ENCODE data around the gene HOXC12.

Gene HOXC12

DNA sequence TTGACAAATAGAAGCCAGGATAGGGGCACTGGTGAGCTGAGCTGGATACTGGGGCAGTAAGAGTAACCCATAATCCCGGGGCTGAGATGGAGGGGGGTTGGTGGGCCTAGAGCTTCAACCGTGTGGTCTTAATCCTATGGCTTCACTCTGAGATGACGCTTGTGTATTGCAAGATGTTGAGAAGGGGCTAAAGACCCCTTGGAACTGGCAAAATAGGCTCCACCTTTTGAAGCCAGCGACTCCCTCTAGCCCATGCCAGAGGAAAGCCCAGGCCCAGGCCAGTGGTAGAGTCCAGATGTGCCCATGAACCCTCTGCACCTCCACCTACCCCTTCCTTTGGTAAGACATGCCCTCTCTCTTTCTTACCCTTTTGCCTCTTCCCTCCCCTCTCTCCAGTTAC lies 4.6 kb downstream of the HOXC12 start:
- Histone ChIP-seq H3K4me1 (ENCODE audit: control insufficient read depth in 1 of 2, insufficient read depth in 2 of 2, low read length in 2 of 2) (peaks cover 4 to 20% of the 10 kb centered on the region in 2 experiments), H2BK120ac (ENCODE audit: insufficient read depth, low read length, poor library complexity) (no peak overlapping the region), H3K36me3 (ENCODE audit: control insufficient read depth in 1 of 2, insufficient read depth in 2 of 2, low read length in 2 of 2) (no peaks in the 10 kb centered on the region), H2BK5ac (ENCODE audit: low read depth, low read length, poor library complexity) (no peak overlapping the region), H4K8ac (ENCODE audit: low read depth, low read length) (no peak overlapping the region), H3K9me3 (ENCODE audit: insufficient read depth, low read depth, low read length) (peaks cover 20% of the 10 kb centered on the region), H3K23ac (ENCODE audit: low read length) (no peak overlapping the region), H3K14ac (ENCODE audit: low read length) (no peak overlapping the region), H2BK12ac (ENCODE audit: low read length) (no peak overlapping the region), H3K4me2 (ENCODE audit: low read length) (no peak overlapping the region), H4K91ac (ENCODE audit: low read depth, low read length) (no peak overlapping the region), H3K27me3 (ENCODE audit: insufficient read depth, low read length) (peaks cover 92% of the 10 kb centered on the region), H3K79me2 (ENCODE audit: control insufficient read depth, insufficient read depth, low read length, poor library complexity) (no peaks in the 10 kb centered on the region), H4K12ac (ENCODE audit: low read depth, low read length) (no peak overlapping the region), H3K9ac (ENCODE audit: low read length) (no peak overlapping the region), H3K27ac (ENCODE audit: low read depth, low read length) (no peak overlapping the region), H3K4me3 (ENCODE audit: low read depth, low read length) (no peak overlapping the region), H2AK5ac (ENCODE audit: low read length) (no peak overlapping the region), H2AFZ (ENCODE audit: insufficient read depth, low read length, poor library complexity) (no peak overlapping the region), H3K79me1 (ENCODE audit: low read length) (peaks cover 2% of the 10 kb centered on the region), H3K18ac (ENCODE audit: low read length) (no peak overlapping the region), H3K4ac (ENCODE audit: low read depth, low read length) (no peak overlapping the region)
- WGBS (ENCODE audit: extremely low coverage, insufficient coverage, insufficient read length): no CpG with 5 or more reads among the region's 4 CpGs
- DNase-seq: no peak

GRCh38 chr12:53960187-53961024 lies 5.7 kb downstream of the HOXC12 start:
- Histone ChIP-seq H3K23ac (ENCODE audit: low read length) (no peak overlapping the region), H3K27me3 (ENCODE audit: insufficient read depth, low read length) (peaks cover 86% of the 10 kb centered on the region), H3K79me1 (ENCODE audit: low read length) (peaks cover 5% of the 10 kb centered on the region), H2AK5ac (ENCODE audit: low read length) (no peak overlapping the region), H2BK12ac (ENCODE audit: low read length) (no peak overlapping the region), H3K18ac (ENCODE audit: low read length) (no peak overlapping the region), H3K36me3 (ENCODE audit: control insufficient read depth in 1 of 2, insufficient read depth in 2 of 2, low read length in 2 of 2) (no peaks in the 10 kb centered on the region), H2BK5ac (ENCODE audit: low read depth, low read length, poor library complexity) (no peak overlapping the region), H4K8ac (ENCODE audit: low read depth, low read length) (no peak overlapping the region), H3K27ac (ENCODE audit: low read depth, low read length) (no peak overlapping the region), H3K9me3 (ENCODE audit: insufficient read depth, low read depth, low read length) (peaks cover 16% of the 10 kb centered on the region), H4K12ac (ENCODE audit: low read depth, low read length) (no peak overlapping the region), H3K14ac (ENCODE audit: low read length) (no peak overlapping the region), H3K4ac (ENCODE audit: low read depth, low read length) (no peak overlapping the region), H3K4me1 (ENCODE audit: control insufficient read depth in 1 of 2, insufficient read depth in 2 of 2, low read length in 2 of 2) (peaks cover 0 to 16% of the 10 kb centered on the region in 2 experiments), H3K9ac (ENCODE audit: low read length) (no peak overlapping the region), H3K4me3 (ENCODE audit: low read depth, low read length) (no peak overlapping the region), H4K91ac (ENCODE audit: low read depth, low read length) (no peak overlapping the region), H2BK120ac (ENCODE audit: insufficient read depth, low read length, poor library complexity) (no peak overlapping the region), H2AFZ (ENCODE audit: insufficient read depth, low read length, poor library complexity) (no peak overlapping the region), H3K79me2 (ENCODE audit: control insufficient read depth, insufficient read depth, low read length, poor library complexity) (no peaks in the 10 kb centered on the region), H3K4me2 (ENCODE audit: low read length) (peak overlapping the region; percentile 52)
- WGBS (ENCODE audit: extremely low coverage, insufficient coverage, insufficient read length): no CpG with 5 or more reads among the region's 39 CpGs
- no peak for DNase-seq

GRCh38 chr12:53961025-53961761 lies 6.5 kb downstream of the HOXC12 start:
- no peaks in the 10 kb centered on the region for H3K79me2 ChIP-seq (ENCODE audit: control insufficient read depth, insufficient read depth, low read length, poor library complexity)
- H4K12ac ChIP-seq (ENCODE audit: low read depth, low read length): no peak overlapping the region
- H2BK5ac ChIP-seq (ENCODE audit: low read depth, low read length, poor library complexity): no peak overlapping the region
- H3K18ac ChIP-seq (ENCODE audit: low read length): no peak overlapping the region
- no peak overlapping the region for H3K27ac ChIP-seq (ENCODE audit: low read depth, low read length)
- H3K23ac ChIP-seq (ENCODE audit: low read length): no peak overlapping the region
- peaks cover 85% of the 10 kb centered on the region for H3K27me3 ChIP-seq (ENCODE audit: insufficient read depth, low read length)
- peaks cover 0 to 16% of the 10 kb centered on the region in 2 experiments for H3K4me1 ChIP-seq (ENCODE audit: control insufficient read depth in 1 of 2, insufficient read depth in 2 of 2, low read length in 2 of 2)
- peak overlapping the region; percentile 52 for H3K4me2 ChIP-seq (ENCODE audit: low read length)
- H3K14ac ChIP-seq (ENCODE audit: low read length): peak overlapping the region; percentile 2
- no peak overlapping the region for H2AK5ac ChIP-seq (ENCODE audit: low read length)
- H2AFZ ChIP-seq (ENCODE audit: insufficient read depth, low read length, poor library complexity): no peak overlapping the region
- no peak overlapping the region for H3K4ac ChIP-seq (ENCODE audit: low read depth, low read length)
- no peak for DNase-seq
- no peaks in the 10 kb centered on the region for H3K36me3 ChIP-seq (ENCODE audit: control insufficient read depth in 1 of 2, insufficient read depth in 2 of 2, low read length in 2 of 2)
- no peak overlapping the region for H4K8ac ChIP-seq (ENCODE audit: low read depth, low read length)
- no peak overlapping the region for H2BK12ac ChIP-seq (ENCODE audit: low read length)
- WGBS (ENCODE audit: extremely low coverage, insufficient coverage, insufficient read length): no CpG with 5 or more reads among the region's 72 CpGs
- no peak overlapping the region for H4K91ac ChIP-seq (ENCODE audit: low read depth, low read length)
- peaks cover 6% of the 10 kb centered on the region for H3K79me1 ChIP-seq (ENCODE audit: low read length)
- H3K4me3 ChIP-seq (ENCODE audit: low read depth, low read length): no peak overlapping the region
- peaks cover 13% of the 10 kb centered on the region for H3K9me3 ChIP-seq (ENCODE audit: insufficient read depth, low read depth, low read length)
- no peak overlapping the region for H3K9ac ChIP-seq (ENCODE audit: low read length)
- H2BK120ac ChIP-seq (ENCODE audit: insufficient read depth, low read length, poor library complexity): no peak overlapping the region

GRCh38 chr12:53963005-53963404 lies 8.3 kb downstream of the HOXC12 start:
- no peak overlapping the region for H3K27ac ChIP-seq (ENCODE audit: low read depth, low read length)
- no peaks in the 10 kb centered on the region for H3K79me2 ChIP-seq (ENCODE audit: control insufficient read depth, insufficient read depth, low read length, poor library complexity)
- no peak overlapping the region for H3K9ac ChIP-seq (ENCODE audit: low read length)
- no peak overlapping the region for H3K18ac ChIP-seq (ENCODE audit: low read length)
- WGBS (ENCODE audit: extremely low coverage, insufficient coverage, insufficient read length): no CpG with 5 or more reads among the region's 7 CpGs
- H2AFZ ChIP-seq (ENCODE audit: insufficient read depth, low read length, poor library complexity): no peak overlapping the region
- H3K79me1 ChIP-seq (ENCODE audit: low read length): peaks cover 10% of the 10 kb centered on the region
- no peak overlapping the region for H4K91ac ChIP-seq (ENCODE audit: low read depth, low read length)
- H2BK120ac ChIP-seq (ENCODE audit: insufficient read depth, low read length, poor library complexity): no peak overlapping the region
- H3K4ac ChIP-seq (ENCODE audit: low read depth, low read length): no peak overlapping the region
- peaks cover 0 to 13% of the 10 kb centered on the region in 2 experiments for H3K4me1 ChIP-seq (ENCODE audit: control insufficient read depth in 1 of 2, insufficient read depth in 2 of 2, low read length in 2 of 2)
- H4K8ac ChIP-seq (ENCODE audit: low read depth, low read length): no peak overlapping the region
- H3K23ac ChIP-seq (ENCODE audit: low read length): no peak overlapping the region
- no peaks in the 10 kb centered on the region for H3K36me3 ChIP-seq (ENCODE audit: control insufficient read depth in 1 of 2, insufficient read depth in 2 of 2, low read length in 2 of 2)
- no peak overlapping the region for H4K12ac ChIP-seq (ENCODE audit: low read depth, low read length)
- no peak overlapping the region for H2BK12ac ChIP-seq (ENCODE audit: low read length)
- no peak overlapping the region for H3K14ac ChIP-seq (ENCODE audit: low read length)
- no peak overlapping the region for H2AK5ac ChIP-seq (ENCODE audit: low read length)
- H3K4me2 ChIP-seq (ENCODE audit: low read length): no peak overlapping the region
- peaks cover 85% of the 10 kb centered on the region for H3K27me3 ChIP-seq (ENCODE audit: insufficient read depth, low read length)
- H3K9me3 ChIP-seq (ENCODE audit: insufficient read depth, low read depth, low read length): peaks cover 6% of the 10 kb centered on the region
- H2BK5ac ChIP-seq (ENCODE audit: low read depth, low read length, poor library complexity): no peak overlapping the region
- no peak overlapping the region for H3K4me3 ChIP-seq (ENCODE audit: low read depth, low read length)
- DNase-seq: no peak
